Naive thymus-derived CD4-positive, alpha-beta T cell (primary cell): ENCODE measurements around the gene USF3. TPM values are rescaled to one million over a fixed set of nuclear protein-coding genes. Genes with fewer than 3 reads are reported as not detected.
A peak's percentile ranks its signal among the peaks of the same experiment; 100 is the strongest.

Experiments
- ATAC-seq: fragments of 150-1000 bp; cut with Tn5 transposase; 2 replicates; pipeline ENCODE4 v1.10.0; 2021; ENCODE audit warnings: mild to moderate bottlenecking, moderate library complexity
- CTCF ChIA-PET: fragments of 350-600 bp; sonication (Branson Sonifier 250); formaldehyde crosslinking; loops from one replicate; lab custom pipeline; 2021; ENCODE audit warnings: antibody characterized with exemption; lab: Charles Lee
- POLR2A ChIA-PET: fragments of 350-600 bp; sonication (Branson Sonifier 250); formaldehyde crosslinking; loops from one replicate; lab custom pipeline; 2021; ENCODE audit warnings: antibody characterized with exemption, inconsistent platforms; lab: Charles Lee
- DNase-seq, 9 donors: peaks; one replicate each; pipeline versions ENCODE4 v3.0.0 to v3.0.0-alpha.2; 2020 to 2022; ENCODE audit warnings: mixed read lengths in 1 of 9
- H3K27ac ChIP-seq: one replicate; pipeline ENCODE4 v1.7.0; 2013; ENCODE audit warnings: mild to moderate bottlenecking, low read depth, low read length, moderate library complexity
- H3K27me3 ChIP-seq, 2 donors: one replicate each; pipeline ENCODE4 v1.7.0; 2013; ENCODE audit warnings: low read length in 2 of 2, mild to moderate bottlenecking in 2 of 2, moderate library complexity in 2 of 2; ENCODE audit not compliant: control insufficient read depth in 2 of 2, insufficient read depth in 2 of 2
- H3K36me3 ChIP-seq, 3 experiments: 1 replicate in 2 of 3; 2 replicates in 1 of 3; pipeline ENCODE4 v1.7.0; 2013; ENCODE audit warnings: low read length in 3 of 3, mild to moderate bottlenecking in 3 of 3, moderate library complexity in 1 of 3; ENCODE audit not compliant: insufficient read depth in 3 of 3, control insufficient read depth in 2 of 3
- H3K4me1 ChIP-seq, 2 donors: one replicate each; pipeline ENCODE4 v1.7.0; 2013; ENCODE audit warnings: low read length in 2 of 2, mild to moderate bottlenecking in 2 of 2, moderate library complexity in 1 of 2; ENCODE audit not compliant: control insufficient read depth in 2 of 2, insufficient read depth in 2 of 2
- H3K4me3 ChIP-seq: 2 replicates; pipeline ENCODE4 v1.7.0; 2013; ENCODE audit warnings: mild to moderate bottlenecking, low read length
- H3K9me3 ChIP-seq, 3 experiments: 1 replicate in 2 of 3; 2 replicates in 1 of 3; pipeline ENCODE4 v1.7.0; 2013; ENCODE audit warnings: low read length in 3 of 3; ENCODE audit not compliant: control insufficient read depth in 2 of 3
- H3K27ac Mint-ChIP-seq, 9 donors: one replicate each; pipeline ENCODE4 v1.8.0; 2020 to 2022; ENCODE audit warnings: mixed read lengths in 9 of 9, mild to moderate bottlenecking in 8 of 9, moderate library complexity in 5 of 9, inconsistent platforms in 2 of 9
- H3K27me3 Mint-ChIP-seq, 5 donors: one replicate each; pipeline ENCODE4 v1.8.0; 2021 to 2022; ENCODE audit warnings: mixed read lengths in 5 of 5, mild to moderate bottlenecking in 1 of 5
- H3K36me3 Mint-ChIP-seq, 5 donors: one replicate each; pipeline ENCODE4 v1.8.0; 2020 to 2022; ENCODE audit warnings: mixed read lengths in 5 of 5, mild to moderate bottlenecking in 3 of 5, inconsistent platforms in 1 of 5
- H3K4me1 Mint-ChIP-seq, 7 donors: one replicate each; pipeline ENCODE4 v1.8.0; 2020 to 2022; ENCODE audit warnings: mixed read lengths in 7 of 7, mild to moderate bottlenecking in 3 of 7, inconsistent platforms in 1 of 7
- H3K4me3 Mint-ChIP-seq, 10 donors: one replicate each; pipeline ENCODE4 v1.8.0; 2020 to 2022; ENCODE audit warnings: mild to moderate bottlenecking in 10 of 10, mixed read lengths in 10 of 10, moderate library complexity in 6 of 10, inconsistent platforms in 2 of 10
- H3K9me3 Mint-ChIP-seq, 11 donors: one replicate each; pipeline ENCODE4 v1.8.0; 2020 to 2022; ENCODE audit warnings: mixed read lengths in 11 of 11, mild to moderate bottlenecking in 4 of 11, inconsistent platforms in 1 of 11, moderate library complexity in 1 of 11
- intact Hi-C, 2 donors: fragments of 100-400 bp; cut with micrococcal nuclease; formaldehyde crosslinking; loops; one replicate each; pipeline ENCODE4 v1.15.1; 2023
- polyA plus RNA-seq, 2 donors: library from polyadenylated mRNA; unstranded; fragments of 300-500 nt; fragmentation: Illumina TruSeq; gene quantifications; one replicate each; pipeline ENCODE4 v1.2.3, GENCODE V29; 2021
- total RNA-seq, 6 experiments: library from RNA in 5 of 6; stranded (reverse) in 5 of 6; gene quantifications; 1 replicate in 5 of 6; 2 replicates in 1 of 6; pipeline ENCODE4 v1.2.3 and lab custom pipeline; 2021 to 2026

The USF3 gene
- total and polyA plus RNA-seq, 7 experiments from 2014 or later, result 3.3 to 31.8 (median 22.6) TPM

GRCh38 chr3:113607219-113607596 lies 89.2 kb downstream of the USF3 start:
- H3K27ac Mint-ChIP-seq, result peak overlapping the region in 7 of 9 donors; percentile 60 to 83 (median 77)
- Histone ChIP-seq H3K27ac (no peak overlapping the region), H3K36me3 (peaks cover 11 to 74% (median 24%) of the 10 kb centered on the region in 3 experiments), H3K27me3 (no peaks in the 10 kb centered on the region), H3K4me3 (no peak overlapping the region), H3K9me3 (no peaks in the 10 kb centered on the region), H3K4me1 (peaks cover 12 to 17% of the 10 kb centered on the region in 2 donors)
- H3K9me3 Mint-ChIP-seq, result no peaks in the 10 kb centered on the region
- H3K4me3 Mint-ChIP-seq, result peak overlapping the region in 9 of 10 donors; percentile 42 to 77 (median 61)
- DNase-seq (no peak), ATAC-seq (no peak)
- intact Hi-C loops, result loop anchor here in 1 of 2 donors (10.0 kb wide), 1 partner anchor 138 kb away; the partner anchor contains the start of genes ATP6V1A and NAA50
- H3K4me1 Mint-ChIP-seq, result peaks cover 21 to 38% (median 34%) of the 10 kb centered on the region in 7 donors
- H3K27me3 Mint-ChIP-seq, result no peaks in the 10 kb centered on the region
- CTCF ChIA-PET, result no interaction called here
- POLR2A ChIA-PET, result interaction anchor here (1.0 kb wide), 1 partner anchor 92 kb away, joined by 3 read pairs; the partner anchor contains the start of gene SPICE1
- H3K36me3 Mint-ChIP-seq, result peaks cover 14 to 70% (median 41%) of the 10 kb centered on the region in 5 donors

GRCh38 chr3:113606539-113607218 lies 89.8 kb downstream of the USF3 start:
- ChIA-PET POLR2A (interaction anchor here (0.8 kb wide), 1 partner anchor 17 kb away, joined by 3 read pairs; no protein-coding TSS in a partner anchor), CTCF (no interaction called here)
- peaks cover 21 to 38% (median 34%) of the 10 kb centered on the region in 7 donors for H3K4me1 Mint-ChIP-seq
- H3K27ac ChIP-seq, result peak overlapping the region; percentile 0
- peak overlapping the region in 7 of 9 donors; percentile 60 to 83 (median 77) for H3K27ac Mint-ChIP-seq
- H3K27me3 ChIP-seq, result no peaks in the 10 kb centered on the region
- peaks cover 13 to 74% (median 19%) of the 10 kb centered on the region in 3 experiments for H3K36me3 ChIP-seq
- peaks cover 12 to 17% of the 10 kb centered on the region in 2 donors for H3K4me1 ChIP-seq
- no peaks in the 10 kb centered on the region for H3K9me3 Mint-ChIP-seq
- no peak overlapping the region for H3K4me3 ChIP-seq
- peaks cover 14 to 68% (median 36%) of the 10 kb centered on the region in 5 donors for H3K36me3 Mint-ChIP-seq
- ATAC-seq (peak; percentile 87), DNase-seq (peak in 7 of 9 donors; percentile 32 to 64 (median 58))
- H3K4me3 Mint-ChIP-seq, result peak overlapping the region; percentile 8 to 77 (median 56)
- H3K9me3 ChIP-seq, result no peaks in the 10 kb centered on the region
- no peaks in the 10 kb centered on the region for H3K27me3 Mint-ChIP-seq
- intact Hi-C loops, result loop anchor here in 1 of 2 donors (10.0 kb wide), 1 partner anchor 138 kb away; the partner anchor contains the start of genes ATP6V1A and NAA50

GRCh38 chr3:113602836-113603235 lies 93.6 kb downstream of the USF3 start:
- peaks cover 12 to 17% of the 10 kb centered on the region in 2 donors for H3K4me1 ChIP-seq
- Mint-ChIP-seq H3K4me1 (peaks cover 15 to 32% (median 27%) of the 10 kb centered on the region in 7 donors), H3K4me3 (no peak overlapping the region), H3K27ac (peak overlapping the region in 2 of 9 donors; percentile 34 to 68), H3K27me3 (no peaks in the 10 kb centered on the region), H3K9me3 (no peaks in the 10 kb centered on the region), H3K36me3 (peaks cover 4 to 58% (median 19%) of the 10 kb centered on the region in 5 donors)
- ATAC-seq (no peak), DNase-seq (no peak)
- ChIA-PET CTCF (no interaction called here), POLR2A (no interaction called here)
- H3K4me3 ChIP-seq, result no peak overlapping the region
- peaks cover 10 to 42% (median 13%) of the 10 kb centered on the region in 3 experiments for H3K36me3 ChIP-seq
- intact Hi-C loops, result loop anchor here in 1 of 2 donors (10.0 kb wide), 1 partner anchor 142 kb away; the partner anchor contains the start of genes ATP6V1A and NAA50
- H3K9me3 ChIP-seq, result no peaks in the 10 kb centered on the region
- no peaks in the 10 kb centered on the region for H3K27me3 ChIP-seq
- no peak overlapping the region for H3K27ac ChIP-seq

GRCh38 chr3:113602256-113602655 lies 94.2 kb downstream of the USF3 start:
- CTCF ChIA-PET, result no interaction called here
- no peaks in the 10 kb centered on the region for H3K27me3 Mint-ChIP-seq
- H3K4me3 ChIP-seq, result no peak overlapping the region

GRCh38 chr3:113601240-113601639 lies 95.2 kb downstream of the USF3 start:
- peaks cover 4 to 54% (median 17%) of the 10 kb centered on the region in 5 donors for H3K36me3 Mint-ChIP-seq
- ATAC-seq, result no peak

More at GRCh38 chr3:113602256-113602655, 94.2 kb downstream of the USF3 start:
- H3K4me3 Mint-ChIP-seq, result no peak overlapping the region
- peak overlapping the region in 1 of 9 donors; percentile 23 for H3K27ac Mint-ChIP-seq
- no peaks in the 10 kb centered on the region for H3K27me3 ChIP-seq
- peaks cover 10 to 36% (median 13%) of the 10 kb centered on the region in 3 experiments for H3K36me3 ChIP-seq
- intact Hi-C loops, result loop anchor here in 1 of 2 donors (10.0 kb wide), 1 partner anchor 143 kb away; the partner anchor contains the start of genes ATP6V1A and NAA50
- H3K27ac ChIP-seq, result no peak overlapping the region
- ATAC-seq, result no peak
- peaks cover 13 to 28% (median 21%) of the 10 kb centered on the region in 7 donors for H3K4me1 Mint-ChIP-seq
- peaks cover 4 to 53% (median 19%) of the 10 kb centered on the region in 5 donors for H3K36me3 Mint-ChIP-seq
- POLR2A ChIA-PET, result no interaction called here
- no peak for DNase-seq
- H3K9me3 Mint-ChIP-seq, result no peaks in the 10 kb centered on the region
- peaks cover 12 to 15% of the 10 kb centered on the region in 2 donors for H3K4me1 ChIP-seq
- H3K9me3 ChIP-seq, result no peaks in the 10 kb centered on the region

GRCh38 chr3:113600418-113601182 lies 95.8 kb downstream of the USF3 start:
- ATAC-seq (no peak), DNase-seq (no peak)
- intact Hi-C loops, result loop anchor here in 1 of 2 donors (10.0 kb wide), 1 partner anchor 144 kb away; the partner anchor contains the start of genes ATP6V1A and NAA50
- H3K4me3 Mint-ChIP-seq, result no peak overlapping the region
- no peaks in the 10 kb centered on the region for H3K27me3 Mint-ChIP-seq
- H3K27ac Mint-ChIP-seq, result no peak overlapping the region
- Histone ChIP-seq H3K36me3 (peaks cover 10 to 38% (median 13%) of the 10 kb centered on the region in 3 experiments), H3K9me3 (no peaks in the 10 kb centered on the region), H3K27ac (no peak overlapping the region), H3K4me3 (no peak overlapping the region), H3K27me3 (no peaks in the 10 kb centered on the region), H3K4me1 (no peaks in the 10 kb centered on the region)
- ChIA-PET POLR2A (no interaction called here), CTCF (interaction anchor here (0.7 kb wide), 1 partner anchor 23 kb away, joined by 3 read pairs; no protein-coding TSS in a partner anchor)
- peaks cover 6 to 60% (median 19%) of the 10 kb centered on the region in 5 donors for H3K36me3 Mint-ChIP-seq
- no peaks in the 10 kb centered on the region for H3K9me3 Mint-ChIP-seq
- H3K4me1 Mint-ChIP-seq, result peaks cover 3 to 14% (median 5%) of the 10 kb centered on the region in 7 donors

More at GRCh38 chr3:113601240-113601639, 95.2 kb downstream of the USF3 start:
- POLR2A ChIA-PET, result no interaction called here
- intact Hi-C loops, result loop anchor here in 1 of 2 donors (10.0 kb wide), 1 partner anchor 144 kb away; the partner anchor contains the start of genes ATP6V1A and NAA50
- DNase-seq, result no peak
- Mint-ChIP-seq H3K27ac (no peak overlapping the region), H3K9me3 (no peaks in the 10 kb centered on the region), H3K4me1 (peaks cover 3 to 18% (median 11%) of the 10 kb centered on the region in 7 donors), H3K27me3 (no peaks in the 10 kb centered on the region), H3K4me3 (no peak overlapping the region)
- Histone ChIP-seq H3K4me3 (no peak overlapping the region), H3K27ac (no peak overlapping the region), H3K36me3 (peaks cover 10 to 33% (median 13%) of the 10 kb centered on the region in 3 experiments), H3K4me1 (peaks cover 4 to 5% of the 10 kb centered on the region in 2 donors), H3K27me3 (no peaks in the 10 kb centered on the region), H3K9me3 (no peaks in the 10 kb centered on the region)
- CTCF ChIA-PET, result interaction anchor here (0.7 kb wide), 1 partner anchor 24 kb away, joined by 3 read pairs; no protein-coding TSS in a partner anchor
